GM21723 (cell line): ENCODE measurements around the gene MORN5.

Experiments
- ATAC-seq: cut with Tn5 transposase; IDR thresholded peaks from one replicate; pipeline ENCODE4 v1.9.1; 2021; ENCODE audit warnings: mild to moderate bottlenecking, moderate library complexity; ENCODE audit not compliant: unreplicated experiment

MORN5 gene

DNA sequence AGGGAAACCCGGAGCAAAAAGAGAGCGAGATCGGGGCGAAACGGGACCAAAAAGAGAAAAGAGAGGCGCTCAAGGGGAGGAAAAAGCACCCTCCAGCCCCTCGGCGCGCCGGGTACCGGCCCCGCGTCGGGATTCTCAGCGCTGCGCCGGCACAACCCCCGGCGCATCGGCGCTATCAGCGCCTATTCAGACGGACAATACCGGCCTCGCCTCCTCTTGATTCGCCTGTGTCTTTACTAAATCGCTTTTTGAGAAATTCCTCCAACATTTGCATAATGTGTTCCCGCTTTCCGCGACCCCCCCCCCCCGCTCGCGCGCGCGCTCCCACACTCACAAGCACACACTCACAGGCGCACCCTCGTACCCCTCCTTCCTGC, 68.5 kb downstream of the MORN5 start:
- no peak for ATAC-seq

DNA sequence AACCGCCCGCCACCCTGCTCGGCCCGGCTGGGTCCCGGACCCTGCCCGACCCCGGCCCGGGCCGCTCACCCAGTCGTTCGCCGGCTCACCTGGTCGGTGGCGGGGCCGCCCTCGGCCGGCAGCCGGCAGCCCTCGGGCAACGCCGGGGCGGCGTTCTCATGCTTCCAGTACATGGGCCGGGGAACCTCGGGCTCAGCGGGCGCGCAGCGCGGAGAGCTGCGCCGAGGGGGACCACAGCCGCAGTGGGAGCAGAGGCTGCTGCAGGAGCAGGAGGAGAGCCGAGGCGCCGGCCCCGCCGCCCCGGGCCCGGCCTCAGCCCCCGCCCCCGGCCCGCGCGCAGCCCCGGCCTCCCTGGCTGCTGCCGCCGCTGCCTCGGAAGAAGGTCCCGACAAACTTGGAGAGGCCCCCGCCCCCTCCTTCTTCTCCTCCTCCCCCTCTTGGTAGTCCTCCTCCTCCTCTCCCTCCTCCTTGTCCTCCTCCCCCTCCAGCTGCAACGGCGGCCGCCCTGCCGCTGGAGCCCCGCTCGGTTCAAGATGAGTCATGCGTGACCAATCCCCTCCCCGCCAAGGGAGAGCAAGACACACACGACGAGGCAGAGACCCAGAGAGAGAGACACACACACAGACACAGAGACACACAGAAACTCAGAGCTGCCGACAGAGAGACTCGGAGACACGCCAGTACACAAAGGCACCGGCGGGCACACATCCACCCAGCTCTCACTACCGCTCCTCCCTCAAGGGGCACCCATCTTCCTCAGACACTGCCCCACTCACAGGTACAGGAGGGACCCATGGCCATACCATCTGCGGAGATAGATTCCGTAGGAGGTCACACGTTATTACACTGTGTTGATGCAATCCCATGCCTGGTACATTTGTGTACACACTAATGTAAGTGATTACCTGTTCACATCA, 69.1 kb downstream of the MORN5 start, which contains the start of gene LHX6:
LHX6 (minus strand) TSS at position 390 of the 917 bp plus-strand sequence; CDS start at position 173, 217 bp downstream.
- ATAC-seq = no peak

DNA sequence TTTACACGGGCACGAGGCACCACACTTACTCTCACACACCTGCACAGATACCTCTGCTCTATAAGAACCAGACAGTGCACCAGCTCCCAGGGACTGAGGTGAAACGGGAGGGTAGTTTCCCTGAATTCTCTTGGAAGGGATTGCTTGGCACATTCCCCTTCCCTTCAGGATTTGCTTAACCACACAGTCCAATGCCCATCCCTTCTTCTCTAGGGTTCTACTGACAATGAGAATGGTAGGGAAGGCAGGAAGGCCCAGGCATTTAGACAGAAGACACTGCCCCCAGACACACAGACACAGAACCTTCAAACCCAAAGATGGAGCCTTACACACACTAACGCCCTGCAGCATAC, 69.8 kb downstream of the MORN5 start:
- no peak for ATAC-seq

DNA sequence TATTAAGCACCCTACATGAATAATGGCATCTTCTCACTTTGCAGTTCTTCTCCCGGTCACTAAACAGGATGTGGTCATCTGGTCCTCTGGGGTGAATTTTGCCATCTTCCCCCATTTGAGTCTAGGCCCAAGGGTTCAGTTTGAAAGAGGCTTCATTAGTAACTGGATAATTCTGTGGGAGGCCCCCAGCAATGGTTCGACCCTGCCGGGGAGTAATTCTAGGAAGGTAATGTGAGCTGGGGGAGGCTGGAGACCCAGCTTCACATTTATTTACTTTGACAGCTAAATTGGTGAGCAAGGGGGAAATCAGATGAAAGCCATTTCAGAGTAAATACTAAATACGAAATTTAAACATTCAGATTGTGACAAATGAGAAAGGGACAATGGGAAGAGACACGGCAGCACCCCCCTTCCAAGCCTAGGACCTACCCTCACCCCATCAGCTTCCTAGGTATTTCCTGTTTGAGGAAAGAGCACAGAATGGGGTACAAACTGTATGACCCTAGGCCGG, 73.1 kb downstream of the MORN5 start:
- ATAC-seq = no peak

DNA sequence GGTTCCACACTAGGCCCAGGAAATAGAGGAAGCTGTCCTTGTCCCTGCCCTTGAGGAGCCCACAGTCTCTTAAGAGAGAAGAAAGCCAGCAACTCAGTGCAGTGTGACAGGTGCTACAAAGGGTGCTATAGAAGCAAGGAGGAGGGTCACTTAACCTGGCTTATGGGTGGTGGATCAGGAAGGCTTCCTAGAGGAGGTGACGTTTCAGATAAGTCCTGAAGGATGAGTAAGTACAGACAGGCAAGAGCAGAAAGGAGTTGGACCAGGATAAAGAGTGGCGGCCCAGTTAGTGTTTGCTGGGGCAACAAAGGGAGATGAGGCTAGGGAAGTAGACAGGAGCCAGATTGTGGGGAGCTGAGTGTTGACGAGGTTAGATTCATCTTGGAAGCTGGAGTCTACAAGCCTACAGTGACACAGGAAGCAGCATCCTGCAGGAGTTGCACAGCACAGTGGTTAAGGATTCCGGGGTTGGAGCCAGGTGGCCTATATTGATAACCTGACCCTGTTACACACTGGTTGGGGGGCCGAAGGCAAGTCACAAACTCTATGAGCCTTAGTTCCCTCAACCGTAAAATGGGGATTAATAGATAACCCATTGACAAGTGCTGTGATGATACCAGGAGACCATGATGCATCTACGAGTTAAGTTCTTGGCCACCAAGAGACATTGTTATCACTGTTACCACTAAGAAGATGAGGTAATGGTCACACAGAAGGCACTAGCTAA, 74.5 kb downstream of the MORN5 start:
- ATAC-seq = no peak

DNA sequence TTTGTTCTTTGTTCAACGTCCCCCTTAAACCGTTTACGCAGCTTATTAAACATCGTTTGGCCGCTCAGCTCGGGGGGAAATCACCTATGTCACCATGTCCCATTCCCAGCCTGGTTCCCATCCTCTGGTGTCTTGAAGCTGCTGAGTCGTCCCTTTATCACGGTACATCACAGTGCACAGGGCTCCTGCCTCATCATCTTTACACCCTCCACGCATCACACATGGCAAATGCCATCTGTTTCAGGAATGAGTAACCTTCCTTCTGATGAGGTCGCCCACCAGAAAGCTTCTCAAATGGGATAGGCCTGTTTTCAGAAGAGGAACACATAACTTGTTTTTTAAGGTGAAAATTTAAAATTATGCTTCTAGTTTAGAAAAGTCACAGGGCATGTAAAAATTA, 77.0 kb downstream of the MORN5 start:
- ATAC-seq = no peak

DNA sequence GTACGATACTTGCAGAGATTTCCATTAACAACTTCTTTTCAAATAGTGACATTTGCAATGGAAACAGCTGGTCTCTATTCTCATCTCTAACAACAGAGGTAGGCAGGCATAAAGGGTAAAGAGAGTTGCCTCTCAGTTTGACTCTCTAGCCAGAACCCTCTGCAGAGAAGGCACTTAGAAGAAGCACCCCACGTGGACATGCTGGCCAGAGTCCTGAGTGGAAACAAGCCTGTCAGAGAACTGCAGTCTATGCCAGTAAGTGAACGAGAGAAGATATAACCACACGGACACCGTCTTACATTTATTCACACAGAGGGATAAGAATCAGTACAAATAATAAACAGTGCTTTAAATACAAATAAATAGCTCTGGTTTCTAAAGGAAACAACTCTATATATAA, 80.0 kb downstream of the MORN5 start:
- no peak for ATAC-seq

DNA sequence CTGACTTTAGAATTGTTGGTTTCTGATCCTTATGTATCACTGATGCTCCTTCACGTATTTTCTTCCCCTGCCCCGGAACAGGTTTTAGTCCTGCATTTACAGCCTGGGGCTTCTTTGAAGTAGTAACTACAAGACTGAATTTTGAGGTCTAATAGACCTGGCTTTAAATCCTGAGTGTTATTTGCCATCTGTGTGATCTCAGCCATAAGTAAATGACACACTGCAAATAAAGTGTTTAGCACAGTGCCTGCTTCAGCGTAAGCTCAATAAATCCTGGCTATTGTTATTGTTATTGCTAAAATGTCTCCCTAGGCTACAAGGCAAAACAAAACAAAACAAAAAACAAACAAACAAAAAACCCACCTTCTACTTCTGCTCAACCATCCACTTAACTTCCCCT, 84.6 kb downstream of the MORN5 start:
- ATAC-seq = no peak

DNA sequence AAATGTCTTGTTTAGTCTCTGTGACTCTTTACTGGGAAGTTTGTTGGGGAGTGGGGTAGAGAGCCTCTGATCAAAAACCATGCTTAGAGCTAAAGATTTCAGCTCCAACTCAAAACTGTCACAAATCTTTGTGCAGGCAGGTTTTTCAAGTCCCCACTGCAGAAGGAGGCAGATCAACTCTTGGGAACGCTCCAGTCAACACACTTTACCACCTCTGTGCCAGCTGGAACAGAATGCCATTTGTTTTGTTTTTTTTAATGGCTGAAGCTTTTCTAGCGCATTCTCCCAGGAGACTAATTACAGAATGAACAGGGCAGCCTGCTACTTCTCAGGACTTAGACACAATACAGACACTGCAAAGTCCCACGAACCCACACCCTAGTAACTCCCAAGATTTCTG, 87.0 kb downstream of the MORN5 start:
- no peak for ATAC-seq

DNA sequence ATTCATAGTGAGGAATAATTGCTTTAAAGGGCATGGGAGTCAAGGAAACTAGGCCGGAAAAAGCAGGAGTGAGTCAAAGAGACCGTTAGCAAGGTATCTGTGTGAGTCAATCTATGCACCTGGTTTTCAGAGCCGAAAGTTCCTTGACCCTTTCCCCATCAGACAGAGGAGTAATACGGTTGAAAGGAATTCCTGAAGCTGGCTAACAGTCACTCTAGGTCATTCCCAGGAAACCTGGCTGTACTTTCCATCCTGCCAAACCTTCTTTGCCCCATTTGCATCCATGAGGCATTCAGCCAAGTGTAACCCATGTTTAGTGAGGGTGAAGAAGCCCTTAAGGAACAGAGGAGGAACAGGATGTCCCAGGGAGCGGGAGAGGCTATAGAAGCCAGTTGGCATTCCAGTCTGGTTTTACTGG, 88.7 kb downstream of the MORN5 start:
- no peak for ATAC-seq
